NOMO-1 (cell line): ENCODE data around the gene TUBAL3.
A peak's percentile ranks its signal among the peaks of the same experiment; 100 is the strongest.
"Not testable (repeated sequence)": the region's sequence is repeated elsewhere in the genome, so short reads cannot be mapped to it uniquely, and the experiment has no call there.

Source experiments
- DNase-seq, 2 experiments: peaks; one replicate each; lab custom pipeline; 2025; ENCODE audit not compliant: unreplicated experiment in 2 of 2; lab: John Stamatoyannopoulos, UW

TUBAL3 gene

GRCh38 chr10:5381187-5381586 lies 23.4 kb downstream of the TUBAL3 start:
- DNase-seq, result no peak

DNA sequence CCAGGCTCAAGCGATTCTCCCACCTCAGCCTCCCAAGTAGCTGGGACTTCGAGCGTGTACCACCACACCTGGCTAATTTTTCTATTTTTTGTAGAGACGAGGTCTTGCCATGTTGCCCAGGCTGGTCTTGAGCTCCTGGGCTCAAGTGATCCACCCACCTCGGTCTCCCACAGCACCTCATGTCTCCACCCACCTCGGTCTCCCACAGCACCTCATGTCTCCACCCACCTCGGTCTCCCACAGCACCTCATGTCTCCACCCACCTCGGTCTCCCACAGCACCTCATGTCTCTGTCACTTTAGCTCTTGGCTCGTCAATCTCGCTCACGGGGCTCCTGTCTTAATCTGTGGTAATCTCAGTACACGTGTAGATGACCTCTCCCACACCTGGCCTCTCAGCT lies 24.2 kb downstream of the TUBAL3 start:
- DNase-seq, result not testable (repeated sequence)

DNA sequence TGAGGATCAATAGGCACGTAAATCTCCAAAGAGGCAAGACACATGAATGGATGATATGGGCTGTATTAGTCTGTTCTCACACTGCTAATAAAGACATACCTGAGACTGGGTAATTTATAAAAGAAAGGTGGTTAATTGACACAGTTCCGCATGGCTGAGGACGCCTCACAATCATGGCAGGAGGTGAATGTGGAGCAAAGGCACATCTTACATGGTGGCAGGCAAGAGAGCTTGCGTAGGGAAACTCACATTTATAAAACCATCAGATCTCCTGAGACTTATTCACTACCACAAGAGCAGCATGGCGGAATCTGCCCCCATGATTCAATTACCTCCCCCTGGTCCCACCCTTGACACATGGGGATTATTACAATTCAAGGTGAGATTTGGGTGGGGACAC lies 25.4 kb downstream of the TUBAL3 start:
- not testable (repeated sequence) for DNase-seq

GRCh38 chr10:5376450-5376849 lies 28.2 kb downstream of the TUBAL3 start:
- no peak for DNase-seq

- no peak for DNase-seq
Measured at GRCh38 chr10:5373891-5374611, 30.6 kb downstream of the TUBAL3 start.

DNA sequence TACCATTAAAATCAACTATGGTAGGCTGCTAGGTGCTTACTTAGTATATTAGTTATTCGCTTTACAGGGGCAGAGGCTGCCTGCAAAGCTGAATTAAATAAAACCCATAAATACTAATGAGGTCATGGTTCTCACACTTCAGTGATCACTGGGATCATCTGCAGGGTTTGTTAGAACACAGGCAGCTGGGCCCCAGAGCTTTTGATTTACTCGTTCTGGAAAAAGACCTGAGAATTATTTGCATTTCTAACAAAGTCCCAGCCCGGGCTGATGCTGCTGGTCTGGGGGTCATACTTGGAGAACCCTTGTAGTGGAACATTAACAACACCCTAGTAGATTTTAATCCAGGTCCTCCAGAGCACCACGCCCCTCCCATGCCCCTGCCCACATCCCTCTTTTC lies 31.3 kb downstream of the TUBAL3 start:
- no peak for DNase-seq

- no peak for DNase-seq
Measured at GRCh38 chr10:5370493-5371352, 33.9 kb downstream of the TUBAL3 start.

DNA sequence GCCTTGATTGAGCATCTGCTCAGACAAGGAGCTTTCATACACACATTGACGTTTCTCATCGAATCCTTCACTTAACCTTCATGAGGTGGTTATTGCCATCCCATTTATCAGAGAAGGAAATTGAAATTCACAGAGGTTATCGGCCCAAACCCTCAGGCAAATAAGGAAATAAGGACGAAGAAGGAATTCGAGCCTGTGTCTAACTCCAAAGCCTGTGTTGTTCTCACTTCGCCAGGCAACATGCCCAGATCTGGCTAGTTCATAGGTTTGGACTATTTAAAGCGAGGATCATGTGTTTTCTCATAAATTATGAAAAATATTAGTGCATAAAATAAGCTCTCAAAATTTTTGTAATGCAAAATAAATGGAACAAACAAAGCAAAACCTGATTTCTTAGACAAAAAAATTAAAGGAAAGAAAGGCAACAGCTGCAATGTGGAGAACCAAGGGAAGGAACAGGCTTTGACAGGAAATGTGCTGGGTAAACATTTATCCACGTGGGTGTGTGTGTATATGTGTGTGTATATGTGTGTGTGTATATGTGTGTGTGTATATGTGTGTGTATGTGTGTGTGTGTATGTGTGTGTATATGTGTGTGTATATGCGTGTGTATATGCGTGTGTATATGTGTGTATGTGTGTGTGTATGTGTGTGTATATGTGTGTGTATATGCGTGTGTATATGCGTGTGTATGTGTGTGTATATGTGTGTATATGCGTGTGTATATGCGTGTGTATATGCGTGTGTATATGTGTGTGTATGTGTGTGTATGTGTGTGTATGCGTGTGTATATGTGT lies 35.1 kb downstream of the TUBAL3 start:
- DNase-seq, result no peak

GRCh38 chr10:5365928-5366327 lies 38.7 kb downstream of the TUBAL3 start:
- DNase-seq, result no peak

GRCh38 chr10:5364890-5365338 lies 39.7 kb downstream of the TUBAL3 start, which contains the start of gene UCN3:
Gene UCN3 (plus strand): TSS chr10:5364966. CDS start chr10:5373721, 8,755 bp downstream.
- no peak for DNase-seq

DNA sequence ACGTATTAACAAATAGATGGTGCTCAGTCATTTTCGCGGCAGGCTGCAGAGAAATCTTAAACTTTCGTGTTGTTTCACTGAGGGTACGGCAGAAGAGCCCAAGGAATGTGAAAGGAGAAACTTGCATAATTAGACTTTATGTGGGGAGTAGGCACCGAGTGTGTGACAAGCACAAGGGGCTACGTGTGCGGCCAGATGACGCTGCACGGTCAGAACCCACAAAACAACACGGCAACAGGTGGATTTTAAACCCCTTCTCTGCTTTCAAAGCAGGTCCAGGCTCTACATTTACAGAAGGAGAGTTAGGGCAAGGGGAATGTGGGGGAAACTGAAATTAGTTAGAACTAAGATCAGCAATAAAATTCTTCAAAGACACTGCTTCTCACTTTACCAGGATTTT lies 40.3 kb downstream of the TUBAL3 start:
- no peak for DNase-seq

GRCh38 chr10:5362873-5363272 lies 41.8 kb downstream of the TUBAL3 start:
- no peak for DNase-seq

- DNase-seq, result no peak
Measured at GRCh38 chr10:5361966-5362365, 42.7 kb downstream of the TUBAL3 start.

DNA sequence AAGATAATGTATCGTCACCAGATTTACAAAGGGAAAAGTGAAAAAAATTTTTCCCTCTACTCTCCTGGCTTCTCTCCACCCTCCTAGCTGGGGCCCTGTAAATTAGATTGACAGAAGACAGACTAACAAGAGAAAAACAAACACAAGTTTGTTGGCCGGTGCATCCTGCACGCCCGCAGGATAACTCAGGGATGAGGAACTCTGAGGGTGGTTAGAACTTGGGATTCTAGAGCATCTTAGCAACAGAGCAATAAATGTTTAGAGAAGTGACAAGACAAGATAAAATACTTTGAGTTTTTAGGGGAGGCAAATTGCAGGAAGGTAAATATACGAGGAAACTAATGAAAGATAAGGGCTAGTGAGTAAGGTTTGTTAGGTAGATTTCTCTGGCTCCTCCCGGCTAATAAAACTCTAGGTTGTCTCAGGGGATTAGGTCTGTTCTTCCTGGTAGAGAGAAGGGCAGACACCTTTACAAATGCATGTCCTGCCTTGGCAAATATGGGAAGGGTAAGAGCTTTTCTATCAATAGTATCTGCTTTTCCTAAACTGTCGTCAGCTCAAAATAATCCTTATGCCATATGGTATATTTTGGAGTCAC lies 44.2 kb downstream of the TUBAL3 start:
- DNase-seq, result no peak

GRCh38 chr10:5356302-5356763 lies 48.3 kb downstream of the TUBAL3 start:
- DNase-seq, result peak in 1 of 2 experiments; percentile 22

GRCh38 chr10:5355594-5356301 lies 48.9 kb downstream of the TUBAL3 start:
- no peak for DNase-seq

DNA sequence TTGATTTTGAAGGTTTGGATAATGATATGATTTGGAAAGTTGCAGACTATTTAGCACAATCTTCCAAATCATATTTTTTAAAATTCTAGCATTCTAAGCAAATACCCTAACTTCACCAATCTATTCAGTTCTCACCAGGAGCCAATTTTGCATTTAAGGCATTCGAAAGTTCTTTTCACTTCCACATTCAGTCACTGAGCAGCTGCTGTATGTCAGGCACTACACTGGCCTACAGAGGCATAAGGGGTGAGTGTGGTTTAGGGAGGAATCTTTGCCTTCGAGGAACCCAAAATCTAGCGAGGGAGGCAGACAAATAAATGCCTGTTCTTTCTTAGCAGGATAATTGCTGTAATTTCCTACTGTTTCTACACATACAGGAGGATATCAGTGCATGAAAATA lies 50.6 kb downstream of the TUBAL3 start:
- no peak for DNase-seq

DNA sequence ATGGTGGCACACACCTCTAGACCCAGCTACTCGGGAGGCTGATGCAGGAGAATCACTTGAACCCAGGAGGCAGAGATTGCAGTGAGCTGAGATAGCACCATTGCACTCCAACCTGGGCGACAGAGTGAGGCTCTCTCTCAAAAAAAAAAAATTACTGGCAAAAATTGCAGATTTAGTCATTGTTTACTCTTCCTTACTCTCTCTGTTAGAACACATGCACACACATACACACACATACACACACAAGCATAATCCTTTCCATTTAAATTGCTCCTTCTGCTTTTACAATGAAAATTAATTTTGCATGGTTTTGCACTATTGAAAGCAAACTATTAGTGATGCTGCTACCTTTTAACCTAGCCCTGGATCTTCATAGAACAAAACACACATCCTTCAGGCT lies 55.3 kb downstream of the TUBAL3 start:
- no peak for DNase-seq

- DNase-seq, result no peak
Measured at GRCh38 chr10:5346881-5347280, 57.7 kb downstream of the TUBAL3 start.

DNA sequence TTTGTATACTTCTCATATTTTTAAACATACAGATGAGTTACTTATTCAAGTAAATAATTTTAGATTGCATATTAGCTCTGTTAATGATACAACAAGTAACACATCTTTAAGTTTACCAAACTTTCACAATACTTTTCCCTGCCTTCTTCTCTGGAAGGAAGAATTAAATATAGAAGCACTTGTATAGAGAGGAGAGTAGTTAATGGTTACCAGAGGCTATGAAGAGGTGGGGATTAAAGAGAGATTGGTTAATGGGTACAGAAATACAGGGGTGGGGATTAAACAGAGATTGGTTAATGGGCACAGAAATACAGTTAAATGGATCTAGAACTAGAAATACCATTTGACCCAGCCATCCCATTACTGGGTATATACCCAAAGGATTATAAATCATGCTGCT lies 59.9 kb downstream of the TUBAL3 start:
- DNase-seq, result no peak
